CD4-positive, alpha-beta T cell treated with Interleukin-21 for 1 hour (primary cell): ENCODE results near the gene RASAL2.

ENCODE experiments used
- DNase-seq: peaks from one replicate; pipeline ENCODE4 v3.0.0-alpha.2; 2020

The RASAL2 gene

DNA sequence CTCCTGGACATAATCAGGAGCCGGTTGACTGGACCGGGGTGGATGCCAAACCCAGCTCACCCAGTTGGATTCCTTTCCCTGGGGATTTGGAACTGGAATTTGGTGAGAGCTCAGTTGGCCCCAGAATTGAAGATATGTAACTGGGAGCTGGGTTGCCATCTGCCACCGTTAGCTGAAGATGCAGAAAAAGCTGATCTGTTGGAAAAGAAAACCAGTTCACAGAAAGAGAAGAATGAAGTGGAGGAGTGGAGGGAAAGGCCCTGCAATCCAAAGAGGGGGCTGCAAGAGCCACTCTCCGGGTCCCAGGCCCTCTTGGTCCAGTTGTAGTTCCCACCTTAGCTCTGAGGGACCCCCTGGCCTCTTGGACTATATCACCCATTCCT, 435.0 kb downstream of the RASAL2 start:
- DNase-seq: no peak

DNA sequence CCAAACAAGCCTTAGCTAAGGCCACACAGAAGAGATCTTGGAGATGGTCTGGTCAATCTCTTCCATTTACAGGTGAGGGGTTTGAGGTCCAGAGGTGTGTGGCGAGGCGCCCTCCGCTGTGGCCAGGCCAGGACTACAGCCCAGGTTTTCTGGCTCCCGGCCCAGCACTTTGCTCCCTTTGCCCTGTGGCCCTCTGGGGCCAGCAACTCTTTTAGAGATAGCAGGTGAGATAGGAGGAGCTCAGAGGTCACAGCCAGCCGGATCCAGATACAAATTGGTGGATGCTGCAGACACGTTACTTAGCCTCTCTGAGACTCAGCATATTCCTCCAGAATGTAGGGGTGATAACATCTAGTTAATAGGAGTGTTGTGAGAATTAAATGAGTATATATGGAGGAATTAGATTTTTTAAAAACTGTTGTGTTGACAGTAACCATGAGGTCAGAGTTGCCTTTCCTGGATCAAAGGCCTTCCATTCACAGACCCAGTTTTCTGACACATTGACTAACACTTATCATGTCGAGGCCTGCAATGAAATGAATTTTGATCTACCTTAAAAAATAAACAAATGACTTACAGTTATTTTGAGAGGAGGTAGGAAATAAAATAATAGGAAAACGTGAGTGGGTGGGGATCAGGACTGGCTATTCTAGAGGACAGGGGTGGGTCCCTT, 435.6 kb downstream of the RASAL2 start:
- DNase-seq: no peak

DNA sequence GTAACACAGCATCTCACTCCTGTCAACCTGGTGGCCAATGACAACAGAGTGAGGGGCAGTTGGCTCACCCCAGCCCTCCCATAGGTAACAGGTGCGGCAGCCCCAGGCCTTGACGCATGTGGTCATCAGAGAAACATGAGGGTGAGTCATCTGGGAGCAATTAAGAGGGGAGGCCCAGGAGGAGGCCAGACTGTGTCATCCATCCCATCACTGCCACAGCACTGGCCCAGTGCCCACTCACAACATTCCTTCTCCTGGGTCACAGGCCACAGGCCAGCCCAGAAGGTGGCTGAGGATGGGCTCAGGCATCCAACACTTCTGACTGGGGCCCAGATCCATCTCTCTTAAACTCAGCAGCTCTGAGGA, 436.1 kb downstream of the RASAL2 start:
- DNase-seq: no peak

DNA sequence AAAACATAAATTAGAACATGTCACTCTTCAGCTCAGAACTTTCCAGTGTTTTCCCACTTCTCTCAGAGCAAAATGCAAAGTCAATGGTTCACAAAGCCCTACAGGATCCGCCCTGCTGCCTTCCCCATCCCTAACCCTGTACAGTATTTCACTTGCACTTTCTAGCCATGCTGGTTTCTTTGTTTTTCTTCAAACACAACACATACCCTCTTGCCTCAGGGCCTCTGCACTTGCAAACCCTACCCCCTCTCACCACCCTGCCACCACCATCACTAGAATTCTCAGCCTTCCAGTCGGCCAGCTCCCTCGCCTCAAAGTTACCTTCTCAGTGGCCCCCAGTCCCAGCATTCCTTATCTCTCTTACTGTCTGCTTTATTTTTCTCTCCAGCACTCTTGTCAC, 436.6 kb downstream of the RASAL2 start:
- no peak for DNase-seq

DNA sequence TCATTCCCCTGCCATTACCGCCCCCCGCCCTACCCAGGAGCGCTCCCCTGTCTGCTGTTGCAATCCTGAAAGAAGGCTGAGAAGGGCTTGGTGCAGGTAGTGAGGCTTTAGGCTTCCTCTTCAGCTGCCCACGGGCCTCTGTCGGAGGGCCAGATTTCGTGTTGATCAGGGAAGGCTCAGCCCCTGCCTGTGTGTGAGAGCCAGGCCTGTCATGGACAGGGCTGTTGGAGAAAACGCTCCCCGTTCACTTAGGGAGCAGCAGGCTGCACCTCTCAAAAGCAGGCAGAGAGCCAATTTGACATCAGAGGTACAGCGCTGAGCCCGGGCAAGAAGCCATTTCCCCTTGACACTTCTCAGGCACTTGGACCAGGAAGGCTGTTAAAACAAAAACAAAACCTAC, 438.0 kb downstream of the RASAL2 start:
- DNase-seq: no peak

DNA sequence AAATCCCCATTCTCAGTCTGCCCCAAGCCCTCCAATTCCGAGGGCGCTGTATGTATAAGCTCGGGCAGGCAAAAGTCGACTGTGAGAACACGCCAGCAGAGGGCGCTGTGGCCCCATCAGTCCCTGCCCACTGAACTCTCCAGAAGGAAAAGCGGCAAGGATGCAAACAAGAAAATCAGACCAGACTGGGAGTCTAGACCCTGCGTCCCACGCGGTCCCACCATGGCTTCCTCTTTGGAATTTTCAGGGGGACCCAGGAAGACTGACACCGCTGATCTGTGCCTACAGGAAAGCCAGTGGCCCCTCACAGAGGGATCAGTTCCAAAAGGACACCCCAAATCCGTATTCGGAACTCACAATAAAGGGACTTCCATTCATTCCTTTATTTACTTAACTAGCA, 438.5 kb downstream of the RASAL2 start:
- peak; percentile 62 for DNase-seq

DNA sequence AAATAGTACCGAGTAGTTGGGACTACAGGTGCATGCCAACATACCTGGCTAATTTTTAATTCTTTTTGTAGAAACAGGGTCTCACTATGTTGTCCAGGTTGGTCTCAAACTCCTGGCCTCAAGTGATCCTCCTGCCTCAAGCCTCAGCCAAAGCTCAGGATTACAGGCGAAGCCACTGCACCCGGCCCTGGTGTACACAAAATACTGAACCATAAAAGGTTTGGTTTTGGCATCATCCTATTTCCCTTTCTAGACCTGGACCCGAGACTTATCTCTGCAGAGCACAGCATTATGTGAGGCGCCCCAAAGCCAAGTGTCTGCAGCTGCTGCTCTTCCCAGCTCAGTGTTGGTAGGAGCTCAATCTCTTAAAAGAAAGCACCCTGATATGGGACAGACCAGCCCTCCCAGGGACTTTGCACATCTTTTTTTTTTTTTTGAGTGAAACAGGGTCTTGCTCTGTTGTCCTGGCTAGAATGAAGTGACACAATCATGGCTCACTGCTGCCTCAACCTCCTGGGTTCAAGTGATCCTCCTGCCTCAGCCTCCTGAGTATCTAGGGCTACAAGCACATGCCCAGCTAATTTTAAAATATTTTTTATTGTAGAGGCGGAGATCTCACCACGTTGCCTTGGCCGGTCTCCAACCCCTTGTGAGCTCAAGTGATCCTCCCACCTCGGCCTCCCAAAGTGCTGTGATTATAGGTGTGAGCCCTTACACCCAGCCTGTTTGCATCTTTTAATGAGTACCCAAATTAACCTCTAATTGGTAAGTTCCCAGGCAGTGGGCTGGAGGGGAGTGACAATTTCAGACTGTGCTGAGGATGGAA, 439.4 kb downstream of the RASAL2 start:
- DNase-seq: no peak
